ENCODE data around the gene ITPA. TPM values are rescaled to one million over a fixed set of nuclear protein-coding genes. Genes with fewer than 3 reads are reported as not detected.

ITPA gene
- total RNA-seq, 1 experiment from 2014 or later = 104 TPM

GRCh38 chr20:3180319-3180718 lies 29.0 kb upstream of the ITPA start (continued):
- TF ChIP-seq FOXP1 (CRISPR knock-in tag; IDR thresholded peaks at IDR 0.05; ENCODE audit: borderline replicate concordance) = no peak
- TF ChIP-seq SMAD3 (CRISPR knock-in tag; IDR thresholded peaks at IDR 0.05; ENCODE audit: borderline replicate concordance) = no peak

GRCh38 chr20:3181270-3181669 lies 28.0 kb upstream of the ITPA start:
- ChIA-PET POLR2A (no interaction called here), CTCF (no interaction called here)
- no peak for DNase-seq (ENCODE audit: low spot score)
- H3K27ac Mint-ChIP-seq = no peak overlapping the region
- no peaks in the 10 kb centered on the region for H3K27me3 Mint-ChIP-seq (ENCODE audit: low read depth)
- H3K4me3 Mint-ChIP-seq = no peak overlapping the region
- peaks cover 4% of the 10 kb centered on the region for H3K4me1 Mint-ChIP-seq
- H3K36me3 Mint-ChIP-seq = no peaks in the 10 kb centered on the region
- ATAC-seq = no peak
- no peaks in the 10 kb centered on the region for H3K9me3 Mint-ChIP-seq
- TF ChIP-seq ZNF416 (CRISPR knock-in tag; IDR thresholded peaks at IDR 0.05) (no peak), AFF4 (CRISPR knock-in tag; IDR thresholded peaks at IDR 0.05; ENCODE audit: borderline replicate concordance) (no peak), JUN (CRISPR knock-in tag; IDR thresholded peaks at IDR 0.05) (no peak), NR1H2 (CRISPR knock-in tag; IDR thresholded peaks at IDR 0.05) (no peak), E2F4 (CRISPR knock-in tag; IDR thresholded peaks at IDR 0.05; ENCODE audit: borderline replicate concordance, low read depth) (no peak), CBFB (CRISPR knock-in tag; IDR thresholded peaks at IDR 0.05; ENCODE audit: low read depth) (no peak), ETV6 (CRISPR knock-in tag; IDR thresholded peaks at IDR 0.05) (no peak), JAZF1 (CRISPR knock-in tag; IDR thresholded peaks at IDR 0.05) (no peak), ZNF121 (CRISPR knock-in tag; IDR thresholded peaks at IDR 0.05) (no peak), FOXJ3 (CRISPR knock-in tag; IDR thresholded peaks at IDR 0.05; ENCODE audit: borderline replicate concordance) (no peak), E2F5 (CRISPR knock-in tag; IDR thresholded peaks at IDR 0.05) (no peak), FOXP1 (CRISPR knock-in tag; IDR thresholded peaks at IDR 0.05; ENCODE audit: borderline replicate concordance) (no peak), SOX15 (CRISPR knock-in tag; IDR thresholded peaks at IDR 0.05) (no peak)
- TF ChIP-seq, protein P1, sequence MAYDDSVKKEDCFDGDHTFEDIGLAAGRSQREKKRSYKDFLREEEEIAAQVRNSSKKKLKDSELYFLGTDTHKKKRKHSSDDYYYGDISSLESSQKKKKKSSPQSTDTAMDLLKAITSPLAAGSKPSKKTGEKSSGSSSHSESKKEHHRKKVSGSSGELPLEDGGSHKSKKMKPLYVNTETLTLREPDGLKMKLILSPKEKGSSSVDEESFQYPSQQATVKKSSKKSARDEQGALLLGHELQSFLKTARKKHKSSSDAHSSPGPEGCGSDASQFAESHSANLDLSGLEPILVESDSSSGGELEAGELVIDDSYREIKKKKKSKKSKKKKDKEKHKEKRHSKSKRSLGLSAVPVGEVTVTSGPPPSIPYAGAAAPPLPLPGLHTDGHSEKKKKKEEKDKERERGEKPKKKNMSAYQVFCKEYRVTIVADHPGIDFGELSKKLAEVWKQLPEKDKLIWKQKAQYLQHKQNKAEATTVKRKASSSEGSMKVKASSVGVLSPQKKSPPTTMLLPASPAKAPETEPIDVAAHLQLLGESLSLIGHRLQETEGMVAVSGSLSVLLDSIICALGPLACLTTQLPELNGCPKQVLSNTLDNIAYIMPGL (CRISPR knock-in tag; IDR thresholded peaks at IDR 0.05) = no peak
- TF ChIP-seq, protein P2, sequence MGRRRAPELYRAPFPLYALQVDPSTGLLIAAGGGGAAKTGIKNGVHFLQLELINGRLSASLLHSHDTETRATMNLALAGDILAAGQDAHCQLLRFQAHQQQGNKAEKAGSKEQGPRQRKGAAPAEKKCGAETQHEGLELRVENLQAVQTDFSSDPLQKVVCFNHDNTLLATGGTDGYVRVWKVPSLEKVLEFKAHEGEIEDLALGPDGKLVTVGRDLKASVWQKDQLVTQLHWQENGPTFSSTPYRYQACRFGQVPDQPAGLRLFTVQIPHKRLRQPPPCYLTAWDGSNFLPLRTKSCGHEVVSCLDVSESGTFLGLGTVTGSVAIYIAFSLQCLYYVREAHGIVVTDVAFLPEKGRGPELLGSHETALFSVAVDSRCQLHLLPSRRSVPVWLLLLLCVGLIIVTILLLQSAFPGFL (CRISPR knock-in tag; IDR thresholded peaks at IDR 0.05; ENCODE audit: borderline replicate concordance) = no peak
- TF ChIP-seq, protein P3, sequence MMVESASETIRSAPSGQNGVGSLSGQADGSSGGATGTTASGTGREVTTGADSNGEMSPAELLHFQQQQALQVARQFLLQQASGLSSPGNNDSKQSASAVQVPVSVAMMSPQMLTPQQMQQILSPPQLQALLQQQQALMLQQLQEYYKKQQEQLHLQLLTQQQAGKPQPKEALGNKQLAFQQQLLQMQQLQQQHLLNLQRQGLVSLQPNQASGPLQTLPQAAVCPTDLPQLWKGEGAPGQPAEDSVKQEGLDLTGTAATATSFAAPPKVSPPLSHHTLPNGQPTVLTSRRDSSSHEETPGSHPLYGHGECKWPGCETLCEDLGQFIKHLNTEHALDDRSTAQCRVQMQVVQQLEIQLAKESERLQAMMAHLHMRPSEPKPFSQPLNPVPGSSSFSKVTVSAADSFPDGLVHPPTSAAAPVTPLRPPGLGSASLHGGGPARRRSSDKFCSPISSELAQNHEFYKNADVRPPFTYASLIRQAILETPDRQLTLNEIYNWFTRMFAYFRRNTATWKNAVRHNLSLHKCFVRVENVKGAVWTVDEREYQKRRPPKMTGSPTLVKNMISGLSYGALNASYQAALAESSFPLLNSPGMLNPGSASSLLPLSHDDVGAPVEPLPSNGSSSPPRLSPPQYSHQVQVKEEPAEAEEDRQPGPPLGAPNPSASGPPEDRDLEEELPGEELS (CRISPR knock-in tag; IDR thresholded peaks at IDR 0.05) = no peak
